HG03457 (cell line): ENCODE measurements around the gene BOD1L1.

Source experiments
- ATAC-seq: cut with Tn5 transposase; IDR thresholded peaks from one replicate; pipeline ENCODE4 v1.9.1; 2021; ENCODE audit warnings: moderate number of reproducible peaks; ENCODE audit not compliant: unreplicated experiment

Gene BOD1L1

DNA sequence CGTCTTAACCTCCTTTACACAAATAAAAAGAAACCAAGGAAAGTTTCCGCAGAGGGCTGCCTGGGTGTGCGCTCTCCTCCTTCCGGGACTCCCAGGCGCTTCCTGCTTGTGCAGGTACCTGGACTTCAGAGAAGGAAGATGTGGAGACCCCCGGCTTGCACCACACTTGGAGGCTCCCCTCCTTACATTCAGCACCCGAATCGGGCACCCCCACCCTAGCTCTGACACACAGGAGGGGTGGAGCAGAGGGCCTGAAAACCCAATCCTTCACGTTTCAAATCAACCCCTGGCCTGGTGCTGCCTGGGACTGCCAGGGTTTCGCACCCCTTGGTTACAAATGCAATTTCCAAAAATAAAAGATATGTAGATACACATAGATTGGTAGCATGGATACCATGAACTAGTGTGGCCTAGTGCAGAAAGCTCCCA lies 86.3 kb downstream of the BOD1L1 start:
- ATAC-seq, result no peak

- no peak for ATAC-seq
Measured at GRCh38 chr4:13540446-13541175, 86.9 kb downstream of the BOD1L1 start.

DNA sequence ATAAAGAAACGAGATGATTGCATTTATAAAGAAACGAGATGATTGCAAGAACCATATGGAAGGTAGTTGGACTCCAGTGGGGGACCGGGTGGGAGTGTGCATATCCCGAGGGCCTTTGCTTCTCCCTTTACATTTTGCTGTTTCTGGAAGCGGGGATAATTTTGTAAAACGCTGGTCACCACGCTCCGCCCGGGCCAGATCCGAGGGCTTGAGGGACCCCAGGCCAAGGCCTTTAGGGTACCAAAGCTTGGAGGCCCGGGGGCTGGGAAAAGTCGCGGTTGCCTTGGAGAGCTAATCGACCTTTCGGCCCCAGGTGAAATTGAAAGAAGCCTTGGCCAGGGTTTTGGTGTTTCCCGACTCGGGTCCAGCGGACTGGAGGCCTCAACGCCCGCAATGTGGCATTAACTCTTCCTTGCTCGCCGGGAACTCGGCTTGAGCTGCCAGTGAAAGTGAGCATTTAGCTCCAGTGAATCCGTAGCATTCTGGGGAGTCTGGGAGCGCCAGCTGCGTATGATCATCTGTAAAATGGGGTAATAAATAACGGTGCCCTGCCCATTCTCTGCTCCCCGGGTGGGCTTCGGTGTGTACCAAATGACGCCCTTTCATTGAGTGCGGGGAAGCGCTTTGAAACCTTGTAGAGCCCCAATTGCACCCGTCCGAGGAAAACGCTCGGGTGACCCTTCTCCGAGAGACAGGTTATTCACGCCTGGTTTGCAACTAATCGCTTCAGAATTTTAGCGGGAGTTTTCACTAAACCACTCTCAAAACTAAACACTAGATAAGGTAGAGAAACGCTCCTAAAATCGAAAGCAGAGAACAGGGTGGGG lies 87.7 kb downstream of the BOD1L1 start:
- ATAC-seq, result no peak

GRCh38 chr4:13539047-13539618 lies 88.4 kb downstream of the BOD1L1 start:
- no peak for ATAC-seq

DNA sequence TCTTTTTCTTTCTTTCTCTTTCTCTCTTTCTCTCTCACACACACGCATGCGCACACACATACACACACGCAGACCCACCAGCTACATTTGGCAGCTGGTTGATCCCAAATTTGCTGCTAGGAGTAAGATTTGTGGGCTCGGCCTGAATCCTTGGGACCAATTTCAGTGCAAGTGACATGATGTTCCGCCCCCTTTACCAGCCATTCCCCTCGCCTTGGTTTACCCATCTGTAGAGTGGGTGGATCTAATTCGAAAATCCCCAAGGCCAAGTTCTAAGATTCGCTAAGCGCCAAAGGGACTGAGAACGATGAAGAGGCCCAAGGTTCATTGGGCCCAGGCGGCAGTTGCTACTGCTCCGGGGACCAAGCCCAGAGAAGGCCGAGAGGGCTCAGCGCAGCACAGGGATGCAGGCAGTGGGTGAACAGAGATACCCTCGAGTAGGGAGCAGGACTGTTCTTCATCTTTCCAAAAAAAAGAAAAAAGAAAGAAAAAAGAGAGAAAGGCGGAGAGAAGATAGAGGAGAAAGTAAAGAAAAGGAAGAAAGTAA lies 89.0 kb downstream of the BOD1L1 start:
- no peak for ATAC-seq

DNA sequence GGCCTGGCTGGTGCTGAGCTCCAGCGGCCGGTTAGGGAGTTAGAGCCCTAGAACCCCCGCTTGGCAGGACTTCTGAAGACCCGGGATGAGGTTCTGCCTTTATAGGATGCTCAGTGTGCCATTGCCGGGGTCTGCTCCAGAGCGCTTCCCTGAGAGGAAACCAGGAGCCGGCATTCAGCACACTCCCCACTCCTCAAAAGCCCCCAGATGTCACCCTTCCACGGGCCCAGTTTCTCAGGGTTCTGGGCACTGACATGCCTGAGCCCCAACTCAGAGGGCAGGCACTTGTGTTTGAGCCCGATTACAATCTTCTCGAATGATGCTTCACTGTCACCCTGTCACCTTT lies 89.7 kb downstream of the BOD1L1 start:
- no peak for ATAC-seq

- ATAC-seq, result no peak
Measured at GRCh38 chr4:13537011-13537831, 90.3 kb downstream of the BOD1L1 start.

DNA sequence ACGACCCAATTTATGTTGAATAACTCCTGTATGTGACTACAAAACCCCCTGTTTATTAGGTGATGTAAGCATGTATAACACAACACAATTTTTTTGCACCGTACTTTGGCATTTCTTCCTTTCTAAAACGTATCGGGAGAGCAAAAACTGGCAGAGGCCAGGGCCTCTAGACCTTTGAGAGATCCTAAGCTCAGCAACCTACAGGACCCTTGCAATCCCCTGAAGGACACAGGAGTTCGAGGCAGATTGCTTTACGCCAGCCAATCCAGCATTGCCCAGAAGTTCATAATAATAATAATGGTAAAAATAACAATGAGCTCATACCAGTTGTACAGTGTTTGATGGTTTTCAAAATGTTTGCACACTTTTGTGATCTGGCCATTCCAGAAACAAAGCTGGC lies 90.9 kb downstream of the BOD1L1 start:
- no peak for ATAC-seq

GRCh38 chr4:13535708-13536361 lies 91.7 kb downstream of the BOD1L1 start:
- ATAC-seq, result no peak

DNA sequence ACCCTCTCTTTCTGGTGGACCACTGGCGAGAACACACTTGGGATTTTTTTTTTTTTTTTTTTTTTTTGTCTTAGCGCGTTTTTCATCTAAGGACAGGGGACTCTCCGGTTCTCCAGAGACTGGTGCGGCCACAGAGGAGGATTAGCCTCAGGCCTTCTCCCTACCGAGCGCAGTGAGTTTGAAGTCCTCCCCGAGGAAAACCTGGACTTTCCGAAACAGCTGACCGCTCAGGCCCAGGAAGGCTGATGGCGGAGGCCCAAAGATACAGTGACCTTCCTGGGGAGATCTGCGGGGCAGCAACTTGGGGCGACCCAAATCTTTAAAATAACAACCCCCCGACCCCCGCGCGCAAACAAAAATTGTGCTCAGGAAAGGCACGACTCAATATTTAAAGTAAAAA lies 92.4 kb downstream of the BOD1L1 start:
- no peak for ATAC-seq

DNA sequence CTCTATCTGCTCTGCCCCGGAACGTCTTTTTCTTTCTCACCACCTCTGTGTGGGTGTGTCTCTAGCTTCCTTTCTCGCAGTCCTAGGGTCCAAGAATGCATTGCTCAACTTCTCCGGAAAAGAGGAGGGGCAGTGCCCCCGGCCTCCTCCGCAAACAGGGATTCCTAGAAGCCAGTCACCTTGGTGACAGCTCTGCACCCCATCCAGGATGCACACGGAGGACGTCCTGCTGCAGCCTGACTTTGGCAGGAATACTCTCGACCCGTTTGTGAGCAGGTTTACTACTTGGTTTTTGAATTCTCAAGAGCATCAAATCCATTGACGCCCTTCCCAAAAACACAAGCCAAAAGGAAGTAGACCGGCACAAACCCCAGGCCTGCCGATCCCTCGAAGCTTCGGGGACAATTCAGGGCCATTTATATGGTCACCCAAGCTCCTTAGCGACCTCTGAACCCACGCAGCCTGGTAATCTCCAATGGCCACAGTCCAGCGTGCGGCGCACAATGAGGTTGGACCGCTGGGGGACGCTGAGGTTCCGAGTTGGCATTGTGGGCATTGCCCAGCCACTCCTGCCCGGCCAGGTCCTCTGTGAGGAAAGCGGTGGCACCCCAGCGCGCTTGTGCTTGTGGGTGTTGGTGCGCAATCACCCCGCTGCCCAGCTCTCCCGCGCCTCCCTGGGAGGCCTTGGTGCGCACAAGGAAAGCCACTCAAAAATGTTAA lies 93.0 kb downstream of the BOD1L1 start:
- no peak for ATAC-seq

DNA sequence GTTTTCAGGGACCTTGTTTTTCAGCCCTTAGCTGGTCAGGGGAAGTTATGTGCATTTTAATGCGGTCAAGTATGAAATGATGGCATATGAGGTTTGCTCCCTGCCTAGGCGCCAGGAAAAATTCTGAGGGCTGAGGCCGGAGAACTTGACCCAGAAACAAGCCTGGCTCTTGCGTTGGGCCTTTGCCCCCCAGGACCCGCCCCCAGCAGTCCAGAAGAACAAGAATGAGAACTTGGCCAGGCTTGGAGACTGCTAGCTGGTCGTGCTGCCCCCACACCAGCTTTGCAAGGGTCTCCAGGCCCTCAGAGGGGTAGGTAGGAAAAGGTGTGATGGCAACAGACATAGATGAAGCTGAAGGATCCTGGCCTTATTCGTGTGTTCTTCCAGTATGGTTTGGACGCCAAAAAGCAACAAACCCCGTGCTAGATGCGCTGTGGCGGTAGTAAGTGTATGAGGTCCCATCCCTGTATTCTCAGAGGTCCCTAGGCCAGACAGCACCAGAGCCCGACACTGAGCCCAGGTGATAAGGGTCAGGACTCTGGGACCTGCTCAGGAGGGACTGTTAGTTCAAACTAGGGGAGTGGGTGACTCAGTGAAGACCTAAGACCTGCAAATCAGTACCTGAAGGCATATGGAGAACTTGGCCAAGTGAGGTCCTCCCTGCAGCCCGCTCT lies 93.7 kb downstream of the BOD1L1 start:
- ATAC-seq, result no peak

DNA sequence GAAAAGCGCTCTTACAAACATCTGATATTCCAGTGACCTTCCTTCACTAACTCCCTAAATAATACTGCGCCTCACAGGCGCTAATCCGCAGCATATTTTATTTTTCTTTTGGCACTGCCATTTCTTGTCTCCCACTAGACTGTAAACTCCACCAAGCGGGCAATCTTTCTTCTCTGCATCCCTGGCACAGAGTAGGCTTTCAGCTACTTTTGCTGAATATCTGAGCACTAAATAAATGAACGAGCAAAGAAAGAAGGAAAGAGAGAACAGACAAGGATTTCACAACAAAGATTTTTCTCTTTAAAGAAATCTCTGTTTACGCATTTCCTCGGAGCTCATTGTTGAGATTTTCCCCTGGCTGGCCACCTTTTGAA lies 95.9 kb downstream of the BOD1L1 start:
- ATAC-seq, result no peak

GRCh38 chr4:13530823-13531624 lies 96.5 kb downstream of the BOD1L1 start:
- no peak for ATAC-seq

DNA sequence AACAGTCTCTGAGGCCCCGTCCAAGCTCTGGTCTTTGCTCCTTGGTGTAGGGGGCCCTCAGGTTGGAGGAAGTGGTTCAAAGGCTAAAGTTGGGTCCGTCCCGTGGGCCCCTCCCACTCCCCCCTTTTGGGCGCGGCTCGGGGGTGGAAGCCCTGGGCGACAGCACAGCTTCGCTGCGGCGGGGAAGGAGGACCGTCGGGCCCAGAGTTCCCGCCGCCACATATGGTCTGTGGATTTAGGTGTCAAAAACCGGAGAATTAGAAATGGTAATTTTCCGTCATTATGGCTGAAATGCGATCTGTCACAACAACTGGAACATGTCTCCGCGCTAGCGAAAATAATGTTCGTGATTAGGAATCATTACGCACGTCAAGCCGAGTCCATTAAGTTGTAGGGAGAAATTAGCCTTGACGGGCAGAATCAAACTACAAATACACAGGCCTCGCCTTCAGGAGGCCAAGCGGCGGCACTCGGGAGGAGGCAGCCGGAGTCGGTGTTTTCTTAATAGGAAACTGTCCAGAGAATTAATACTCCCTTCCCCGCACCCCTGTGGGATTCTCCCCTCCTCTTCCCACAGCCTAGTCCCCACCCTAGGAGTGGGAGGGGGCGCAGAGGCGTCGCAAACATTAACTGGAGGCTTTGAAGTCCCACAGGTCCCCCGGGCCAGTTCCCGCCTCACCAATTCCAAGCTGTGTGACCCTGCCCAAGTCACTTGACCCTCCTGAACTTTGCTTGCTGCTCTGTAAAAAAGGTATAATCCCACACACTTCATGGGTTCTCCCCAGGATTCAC lies 98.2 kb downstream of the BOD1L1 start:
- ATAC-seq, result no peak

DNA sequence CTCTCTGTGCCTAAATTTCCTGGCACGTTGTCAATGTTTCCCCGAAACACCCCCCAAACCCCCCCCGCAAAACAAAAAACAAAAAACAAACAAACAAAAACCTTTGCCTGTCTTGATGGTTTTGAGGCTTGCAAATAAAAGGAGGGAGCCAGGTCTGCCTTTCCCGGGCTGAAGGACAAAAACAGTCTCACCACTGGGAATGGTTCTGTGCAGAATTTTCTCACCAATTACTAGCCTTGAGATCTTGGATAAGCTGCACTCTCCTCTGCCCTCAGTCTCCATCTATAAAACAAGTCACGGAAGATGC lies 98.8 kb downstream of the BOD1L1 start:
- ATAC-seq, result no peak

GRCh38 chr4:13527981-13528820 lies 99.3 kb downstream of the BOD1L1 start:
- ATAC-seq, result peak; percentile 87
